Naive thymus-derived CD4-positive, alpha-beta T cell (primary cell): ENCODE results near the gene IL17D. TPM values are rescaled to one million over a fixed set of nuclear protein-coding genes. Genes with fewer than 3 reads are reported as not detected.
"Not testable (repeated sequence)": the region's sequence is repeated elsewhere in the genome, so short reads cannot be mapped to it uniquely, and the experiment has no call there.

Experiments
- ATAC-seq: fragments of 150-1000 bp; cut with Tn5 transposase; 2 replicates; pipeline ENCODE4 v1.10.0; 2021; ENCODE audit warnings: mild to moderate bottlenecking, moderate library complexity
- CTCF ChIA-PET: fragments of 350-600 bp; sonication (Branson Sonifier 250); formaldehyde crosslinking; loops from one replicate; lab custom pipeline; 2021; ENCODE audit warnings: antibody characterized with exemption; lab: Charles Lee
- POLR2A ChIA-PET: fragments of 350-600 bp; sonication (Branson Sonifier 250); formaldehyde crosslinking; loops from one replicate; lab custom pipeline; 2021; ENCODE audit warnings: antibody characterized with exemption, inconsistent platforms; lab: Charles Lee
- DNase-seq, 9 donors: peaks; one replicate each; pipeline versions ENCODE4 v3.0.0 to v3.0.0-alpha.2; 2020 to 2022; ENCODE audit warnings: mixed read lengths in 1 of 9
- H3K27ac ChIP-seq: one replicate; pipeline ENCODE4 v1.7.0; 2013; ENCODE audit warnings: mild to moderate bottlenecking, low read depth, low read length, moderate library complexity
- H3K27me3 ChIP-seq, 2 donors: one replicate each; pipeline ENCODE4 v1.7.0; 2013; ENCODE audit warnings: low read length in 2 of 2, mild to moderate bottlenecking in 2 of 2, moderate library complexity in 2 of 2; ENCODE audit not compliant: control insufficient read depth in 2 of 2, insufficient read depth in 2 of 2
- H3K36me3 ChIP-seq, 3 experiments: 1 replicate in 2 of 3; 2 replicates in 1 of 3; pipeline ENCODE4 v1.7.0; 2013; ENCODE audit warnings: low read length in 3 of 3, mild to moderate bottlenecking in 3 of 3, moderate library complexity in 1 of 3; ENCODE audit not compliant: insufficient read depth in 3 of 3, control insufficient read depth in 2 of 3
- H3K4me1 ChIP-seq, 2 donors: one replicate each; pipeline ENCODE4 v1.7.0; 2013; ENCODE audit warnings: low read length in 2 of 2, mild to moderate bottlenecking in 2 of 2, moderate library complexity in 1 of 2; ENCODE audit not compliant: control insufficient read depth in 2 of 2, insufficient read depth in 2 of 2
- H3K4me3 ChIP-seq: 2 replicates; pipeline ENCODE4 v1.7.0; 2013; ENCODE audit warnings: mild to moderate bottlenecking, low read length
- H3K9me3 ChIP-seq, 3 experiments: 1 replicate in 2 of 3; 2 replicates in 1 of 3; pipeline ENCODE4 v1.7.0; 2013; ENCODE audit warnings: low read length in 3 of 3; ENCODE audit not compliant: control insufficient read depth in 2 of 3
- H3K27ac Mint-ChIP-seq, 9 donors: one replicate each; pipeline ENCODE4 v1.8.0; 2020 to 2022; ENCODE audit warnings: mixed read lengths in 9 of 9, mild to moderate bottlenecking in 8 of 9, moderate library complexity in 5 of 9, inconsistent platforms in 2 of 9
- H3K27me3 Mint-ChIP-seq, 5 donors: one replicate each; pipeline ENCODE4 v1.8.0; 2021 to 2022; ENCODE audit warnings: mixed read lengths in 5 of 5, mild to moderate bottlenecking in 1 of 5
- H3K36me3 Mint-ChIP-seq, 5 donors: one replicate each; pipeline ENCODE4 v1.8.0; 2020 to 2022; ENCODE audit warnings: mixed read lengths in 5 of 5, mild to moderate bottlenecking in 3 of 5, inconsistent platforms in 1 of 5
- H3K4me1 Mint-ChIP-seq, 7 donors: one replicate each; pipeline ENCODE4 v1.8.0; 2020 to 2022; ENCODE audit warnings: mixed read lengths in 7 of 7, mild to moderate bottlenecking in 3 of 7, inconsistent platforms in 1 of 7
- H3K4me3 Mint-ChIP-seq, 10 donors: one replicate each; pipeline ENCODE4 v1.8.0; 2020 to 2022; ENCODE audit warnings: mild to moderate bottlenecking in 10 of 10, mixed read lengths in 10 of 10, moderate library complexity in 6 of 10, inconsistent platforms in 2 of 10
- H3K9me3 Mint-ChIP-seq, 11 donors: one replicate each; pipeline ENCODE4 v1.8.0; 2020 to 2022; ENCODE audit warnings: mixed read lengths in 11 of 11, mild to moderate bottlenecking in 4 of 11, inconsistent platforms in 1 of 11, moderate library complexity in 1 of 11
- intact Hi-C, 2 donors: fragments of 100-400 bp; cut with micrococcal nuclease; formaldehyde crosslinking; loops; one replicate each; pipeline ENCODE4 v1.15.1; 2023
- polyA plus RNA-seq, 2 donors: library from polyadenylated mRNA; unstranded; fragments of 300-500 nt; fragmentation: Illumina TruSeq; gene quantifications; one replicate each; pipeline ENCODE4 v1.2.3, GENCODE V29; 2021
- total RNA-seq, 6 experiments: library from RNA in 5 of 6; stranded (reverse) in 5 of 6; gene quantifications; 1 replicate in 5 of 6; 2 replicates in 1 of 6; pipeline ENCODE4 v1.2.3 and lab custom pipeline; 2021 to 2026

The IL17D gene
- total and polyA plus RNA-seq, 7 experiments from 2014 or later = 0.10 to 0.32 (median 0.19) TPM; not detected in 4

- Histone ChIP-seq H3K4me1 (no peaks in the 10 kb centered on the region), H3K4me3 (no peak overlapping the region), H3K27ac (no peak overlapping the region), H3K36me3 (no peaks in the 10 kb centered on the region), H3K27me3 (no peaks in the 10 kb centered on the region), H3K9me3 (no peaks in the 10 kb centered on the region)
- ChIA-PET POLR2A (no interaction called here), CTCF (no interaction called here)
- Mint-ChIP-seq H3K27ac (no peak overlapping the region), H3K27me3 (peaks cover 0 to 3% (median 0%) of the 10 kb centered on the region in 5 donors), H3K4me3 (no peak overlapping the region), H3K36me3 (peaks cover 0 to 32% (median 22%) of the 10 kb centered on the region in 5 donors), H3K4me1 (no peaks in the 10 kb centered on the region), H3K9me3 (no peaks in the 10 kb centered on the region)
- DNase-seq = no peak
- intact Hi-C loops = no loop called here
- no peak for ATAC-seq
These were observed 23.0 kb upstream of the IL17D start for GRCh38 chr13:20680416-20681080.

GRCh38 chr13:20681481-20681880, 22.0 kb upstream of the IL17D start:
- H3K36me3 Mint-ChIP-seq = peaks cover 0 to 27% (median 18%) of the 10 kb centered on the region in 5 donors
- H3K27ac Mint-ChIP-seq, intact Hi-C loops, CTCF ChIA-PET, H3K4me1 Mint-ChIP-seq, H3K27me3 ChIP-seq, H3K9me3 Mint-ChIP-seq, DNase-seq, H3K27ac ChIP-seq, H3K4me1 ChIP-seq, H3K4me3 Mint-ChIP-seq, H3K27me3 Mint-ChIP-seq, H3K9me3 ChIP-seq, ATAC-seq, H3K36me3 ChIP-seq, POLR2A ChIA-PET, H3K4me3 ChIP-seq: not testable (repeated sequence)

- no peak overlapping the region for H3K4me3 ChIP-seq
- H3K4me3 Mint-ChIP-seq = no peak overlapping the region
- no peaks in the 10 kb centered on the region for H3K36me3 ChIP-seq
- H3K36me3 Mint-ChIP-seq = peaks cover 0 to 29% (median 18%) of the 10 kb centered on the region in 5 donors
- ChIA-PET POLR2A (no interaction called here), CTCF (no interaction called here)
- intact Hi-C loops = no loop called here
- peaks cover 0 to 3% (median 0%) of the 10 kb centered on the region in 5 donors for H3K27me3 Mint-ChIP-seq
- no peaks in the 10 kb centered on the region for H3K4me1 Mint-ChIP-seq
- H3K27ac Mint-ChIP-seq = no peak overlapping the region
- ATAC-seq (no peak), DNase-seq (no peak)
- H3K27ac ChIP-seq = no peak overlapping the region
- H3K9me3 Mint-ChIP-seq = no peaks in the 10 kb centered on the region
- H3K9me3 ChIP-seq = no peaks in the 10 kb centered on the region
- no peaks in the 10 kb centered on the region for H3K27me3 ChIP-seq
- H3K4me1 ChIP-seq = no peaks in the 10 kb centered on the region
These were observed 21.4 kb upstream of the IL17D start for GRCh38 chr13:20682061-20682460.

GRCh38 chr13:20684041-20684440, 19.5 kb upstream of the IL17D start:
- peaks cover 0 to 32% (median 15%) of the 10 kb centered on the region in 5 donors for H3K36me3 Mint-ChIP-seq
- no peak for DNase-seq
- peaks cover 0 to 3% (median 0%) of the 10 kb centered on the region in 5 donors for H3K27me3 Mint-ChIP-seq
- Histone ChIP-seq H3K4me1 (no peaks in the 10 kb centered on the region), H3K36me3 (no peaks in the 10 kb centered on the region), H3K4me3 (no peak overlapping the region), H3K27me3 (no peaks in the 10 kb centered on the region), H3K27ac (no peak overlapping the region), H3K9me3 (no peaks in the 10 kb centered on the region)
- CTCF ChIA-PET = no interaction called here
- POLR2A ChIA-PET = no interaction called here
- intact Hi-C loops = no loop called here
- ATAC-seq = no peak
- no peaks in the 10 kb centered on the region for H3K4me1 Mint-ChIP-seq
- H3K27ac Mint-ChIP-seq = no peak overlapping the region
- no peak overlapping the region for H3K4me3 Mint-ChIP-seq
- no peaks in the 10 kb centered on the region for H3K9me3 Mint-ChIP-seq

GRCh38 chr13:20684546-20684945, 19.0 kb upstream of the IL17D start:
- DNase-seq (no peak), ATAC-seq (no peak)
- intact Hi-C loops = no loop called here
- Mint-ChIP-seq H3K9me3 (no peaks in the 10 kb centered on the region), H3K4me3 (no peak overlapping the region), H3K27ac (peak overlapping the region in 1 of 9 donors; percentile 63), H3K27me3 (peaks cover 0 to 3% (median 0%) of the 10 kb centered on the region in 5 donors), H3K4me1 (no peaks in the 10 kb centered on the region), H3K36me3 (peaks cover 0 to 30% (median 12%) of the 10 kb centered on the region in 5 donors)
- H3K4me1 ChIP-seq = no peaks in the 10 kb centered on the region
- ChIA-PET POLR2A (no interaction called here), CTCF (no interaction called here)
- no peak overlapping the region for H3K27ac ChIP-seq
- no peak overlapping the region for H3K4me3 ChIP-seq
- no peaks in the 10 kb centered on the region for H3K9me3 ChIP-seq
- no peaks in the 10 kb centered on the region for H3K27me3 ChIP-seq
- H3K36me3 ChIP-seq = no peaks in the 10 kb centered on the region

- intact Hi-C loops = no loop called here
- DNase-seq = no peak
- Mint-ChIP-seq H3K27me3 (peaks cover 0 to 3% (median 0%) of the 10 kb centered on the region in 5 donors), H3K9me3 (no peaks in the 10 kb centered on the region), H3K27ac (no peak overlapping the region), H3K4me1 (no peaks in the 10 kb centered on the region), H3K4me3 (no peak overlapping the region), H3K36me3 (peaks cover 0 to 31% (median 17%) of the 10 kb centered on the region in 5 donors)
- ChIA-PET POLR2A (no interaction called here), CTCF (no interaction called here)
- ATAC-seq = no peak
- no peaks in the 10 kb centered on the region for H3K36me3 ChIP-seq
- no peak overlapping the region for H3K4me3 ChIP-seq
- no peaks in the 10 kb centered on the region for H3K4me1 ChIP-seq
- no peaks in the 10 kb centered on the region for H3K9me3 ChIP-seq
- H3K27ac ChIP-seq = no peak overlapping the region
- H3K27me3 ChIP-seq = no peaks in the 10 kb centered on the region
These were observed 18.4 kb upstream of the IL17D start for GRCh38 chr13:20685092-20685491.

- intact Hi-C loops = no loop called here
- Histone ChIP-seq H3K27ac (no peak overlapping the region), H3K36me3 (no peaks in the 10 kb centered on the region), H3K9me3 (no peaks in the 10 kb centered on the region), H3K27me3 (no peaks in the 10 kb centered on the region), H3K4me1 (no peaks in the 10 kb centered on the region), H3K4me3 (no peak overlapping the region)
- no peaks in the 10 kb centered on the region for H3K9me3 Mint-ChIP-seq
- ChIA-PET POLR2A (no interaction called here), CTCF (no interaction called here)
- no peak for ATAC-seq
- H3K36me3 Mint-ChIP-seq = peaks cover 0 to 33% (median 8%) of the 10 kb centered on the region in 5 donors
- H3K4me3 Mint-ChIP-seq = no peak overlapping the region
- H3K27ac Mint-ChIP-seq = no peak overlapping the region
- peaks cover 0 to 3% (median 0%) of the 10 kb centered on the region in 5 donors for H3K27me3 Mint-ChIP-seq
- no peaks in the 10 kb centered on the region for H3K4me1 Mint-ChIP-seq
- no peak for DNase-seq
These were observed 17.3 kb upstream of the IL17D start for GRCh38 chr13:20686167-20686566.
